ENCODE measurements around the gene RANBP3.

DNA sequence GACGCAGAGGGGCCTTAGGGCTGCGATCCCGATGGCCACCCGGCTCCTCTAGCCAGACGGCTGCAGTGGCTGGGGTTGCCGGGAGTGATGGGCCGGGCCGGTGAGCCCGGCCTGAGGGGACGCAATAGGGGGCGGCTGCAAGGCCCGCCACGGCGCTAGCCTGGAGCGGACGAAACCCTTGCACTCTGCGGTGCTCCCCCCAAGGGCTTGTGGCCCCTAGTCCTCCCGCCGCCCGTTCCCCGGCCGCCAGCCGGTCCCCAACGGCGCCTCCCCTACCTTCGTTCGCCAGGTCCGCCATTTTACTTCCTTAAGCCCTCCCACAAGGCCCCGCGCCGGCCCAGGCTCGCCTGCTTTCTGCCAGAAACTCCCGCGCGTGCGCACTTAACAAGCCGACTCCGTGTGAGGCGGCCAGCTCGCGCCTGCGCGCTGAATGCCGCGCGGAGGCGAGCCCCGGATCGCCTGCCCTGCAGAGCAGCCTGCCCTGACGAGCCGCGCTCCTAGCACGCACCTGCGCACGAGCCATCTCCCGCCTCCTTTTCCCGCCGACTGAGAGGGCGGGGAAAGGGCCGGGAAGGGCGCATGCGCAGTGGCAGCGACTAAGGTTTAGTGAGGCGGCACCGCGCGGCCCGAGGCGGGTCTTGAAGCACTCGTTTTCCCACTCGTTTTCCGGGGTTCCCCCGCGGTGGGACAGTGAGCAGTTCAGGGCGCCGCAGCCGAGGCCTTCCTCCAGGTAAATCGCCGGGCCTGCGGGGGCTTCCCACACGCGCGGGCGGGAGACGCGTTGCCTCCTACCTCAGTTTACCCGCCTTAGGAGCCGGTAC lies at the start of gene RANBP3:
- TF ChIP-seq, protein P1, sequence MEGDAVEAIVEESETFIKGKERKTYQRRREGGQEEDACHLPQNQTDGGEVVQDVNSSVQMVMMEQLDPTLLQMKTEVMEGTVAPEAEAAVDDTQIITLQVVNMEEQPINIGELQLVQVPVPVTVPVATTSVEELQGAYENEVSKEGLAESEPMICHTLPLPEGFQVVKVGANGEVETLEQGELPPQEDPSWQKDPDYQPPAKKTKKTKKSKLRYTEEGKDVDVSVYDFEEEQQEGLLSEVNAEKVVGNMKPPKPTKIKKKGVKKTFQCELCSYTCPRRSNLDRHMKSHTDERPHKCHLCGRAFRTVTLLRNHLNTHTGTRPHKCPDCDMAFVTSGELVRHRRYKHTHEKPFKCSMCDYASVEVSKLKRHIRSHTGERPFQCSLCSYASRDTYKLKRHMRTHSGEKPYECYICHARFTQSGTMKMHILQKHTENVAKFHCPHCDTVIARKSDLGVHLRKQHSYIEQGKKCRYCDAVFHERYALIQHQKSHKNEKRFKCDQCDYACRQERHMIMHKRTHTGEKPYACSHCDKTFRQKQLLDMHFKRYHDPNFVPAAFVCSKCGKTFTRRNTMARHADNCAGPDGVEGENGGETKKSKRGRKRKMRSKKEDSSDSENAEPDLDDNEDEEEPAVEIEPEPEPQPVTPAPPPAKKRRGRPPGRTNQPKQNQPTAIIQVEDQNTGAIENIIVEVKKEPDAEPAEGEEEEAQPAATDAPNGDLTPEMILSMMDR (IDR thresholded peaks at IDR 0.05), result no peak
- TF ChIP-seq ZFX (IDR thresholded peaks at IDR 0.05; ENCODE audit: borderline replicate concordance), result no peak
